ENCODE results near the gene UBAC1.

The UBAC1 gene

GRCh38 chr9:135886147-135886981 is 74.8 kb downstream of the UBAC1 start:
- in situ Hi-C loops (cut with MboI; ENCODE audit: low sequenced_read_pairs, unreplicated experiment), result no loop called here
- DNase-seq (ENCODE audit: low spot score), result peak; percentile 12
- no peak for TF ChIP-seq CTCF (IDR thresholded peaks at IDR 0.05; ENCODE audit: borderline replicate concordance, control extremely low read depth, extremely low read depth, insufficient read depth, missing control alignments)

- DNase-seq (ENCODE audit: low spot score), result peak; percentile 11
- no peak for TF ChIP-seq CTCF (IDR thresholded peaks at IDR 0.05; ENCODE audit: borderline replicate concordance, control extremely low read depth, extremely low read depth, insufficient read depth, missing control alignments)
- in situ Hi-C loops (cut with MboI; ENCODE audit: low sequenced_read_pairs, unreplicated experiment), result no loop called here
Measured at GRCh38 chr9:135885100-135885853, 75.9 kb downstream of the UBAC1 start.

GRCh38 chr9:135884328-135885035 is 76.7 kb downstream of the UBAC1 start:
- DNase-seq (ENCODE audit: low spot score), result no peak
- TF ChIP-seq CTCF (IDR thresholded peaks at IDR 0.05; ENCODE audit: borderline replicate concordance, control extremely low read depth, extremely low read depth, insufficient read depth, missing control alignments), result no peak
- in situ Hi-C loops (cut with MboI; ENCODE audit: low sequenced_read_pairs, unreplicated experiment), result no loop called here

GRCh38 chr9:135883410-135884089 is 77.6 kb downstream of the UBAC1 start:
- in situ Hi-C loops (cut with MboI; ENCODE audit: low sequenced_read_pairs, unreplicated experiment), result no loop called here
- TF ChIP-seq CTCF (IDR thresholded peaks at IDR 0.05; ENCODE audit: borderline replicate concordance, control extremely low read depth, extremely low read depth, insufficient read depth, missing control alignments), result no peak
- peak; percentile 22 for DNase-seq (ENCODE audit: low spot score)
